K562 (cell line): Measurements from ENCODE around the gene SLC34A3. TPM values are rescaled to one million over a fixed set of nuclear protein-coding genes. Genes with fewer than 3 reads are reported as not detected.
A peak's percentile ranks its signal among the peaks of the same experiment; 100 is the strongest.

Experiments used
- ADNP ChIP-seq: fragments of 200-800 bp; sonication (Bioruptor generic); IDR thresholded peaks from 2 replicates; pipeline ENCODE4 v1.6.1; 2016; ENCODE audit warnings: missing genetic modification characterization, missing compliant biosample characterization
- BCLAF1 ChIP-seq, 2 experiments: fragments of 450-650 bp in 1 of 2; IDR thresholded peaks; 2 replicates each; pipeline ENCODE4 v1.6.1; 2011 to 2017; ENCODE audit warnings: low read depth in 2 of 2, antibody characterized with exemption in 1 of 2, borderline replicate concordance in 1 of 2, low read length in 1 of 2, mild to moderate bottlenecking in 1 of 2, mixed read lengths in 1 of 2; ENCODE audit not compliant: control insufficient read depth in 1 of 2
- CBFB ChIP-seq: sonication (generic); formaldehyde crosslinking; IDR thresholded peaks from 2 replicates; pipeline ENCODE4 v1.4.0; 2020; ENCODE audit warnings: mild to moderate bottlenecking, missing genetic modification reagents
- CC2D1A ChIP-seq: fragments of 450-650 bp; IDR thresholded peaks from 2 replicates; pipeline ENCODE4 v1.6.1; 2017; ENCODE audit warnings: mild to moderate bottlenecking
- CHCHD3 ChIP-seq: fragments of 250-450 bp; sonication (Bioruptor Pico); IDR thresholded peaks from 2 replicates; pipeline ENCODE4 v2.1.2; 2022; ENCODE audit warnings: mild to moderate bottlenecking
- HOMEZ ChIP-seq: fragments of 250-450 bp; sonication (Bioruptor Pico); IDR thresholded peaks from 2 replicates; pipeline ENCODE4 v1.4.0; 2020; ENCODE audit warnings: mild to moderate bottlenecking, moderate library complexity
- L3MBTL2 ChIP-seq: fragments of 450-650 bp; IDR thresholded peaks from 2 replicates; pipeline ENCODE4 v1.6.1; 2016; ENCODE audit warnings: mild to moderate bottlenecking, moderate library complexity
- NONO ChIP-seq, 2 experiments: fragments of 200-400 bp in 1 of 2; fragments of 450-650 bp in 1 of 2; formaldehyde crosslinking in 1 of 2; IDR thresholded peaks; 2 replicates each; pipeline ENCODE4 v1.6.1; 2017; ENCODE audit warnings: low read depth in 2 of 2, mild to moderate bottlenecking in 2 of 2, moderate library complexity in 2 of 2, low read length in 1 of 2
- PCBP1 ChIP-seq: fragments of 200-400 bp; formaldehyde crosslinking; IDR thresholded peaks from 2 replicates; pipeline ENCODE4 v1.6.1; 2018; ENCODE audit warnings: mild to moderate bottlenecking, low read depth, low read length; ENCODE audit not compliant: poor library complexity, severe bottlenecking
- PHF20 ChIP-seq: fragments of 450-650 bp; IDR thresholded peaks from 2 replicates; pipeline ENCODE4 v1.6.1; 2018; ENCODE audit not compliant: partially characterized antibody
- PRMT5 ChIP-seq: sonication (generic); formaldehyde crosslinking; IDR thresholded peaks from 2 replicates; pipeline ENCODE4 v1.5.0; 2020; ENCODE audit warnings: missing genetic modification reagents
- RFX5 ChIP-seq: IDR thresholded peaks from 2 replicates; pipeline ENCODE4 v1.6.1; 2011; ENCODE audit warnings: low read depth, mild to moderate bottlenecking, improper control_type of control experiment, low read length
- RNF219 ChIP-seq: fragments of 250-450 bp; sonication (Bioruptor Pico); IDR thresholded peaks from 2 replicates; pipeline ENCODE4 v1.5.0; 2022; ENCODE audit warnings: mild to moderate bottlenecking
- SNAPC5 ChIP-seq: fragments of 250-450 bp; sonication (Bioruptor Pico); IDR thresholded peaks from 2 replicates; pipeline ENCODE4 v1.8.0; 2021; ENCODE audit warnings: moderate library complexity, mild to moderate bottlenecking, inconsistent platforms
- TAF1 ChIP-seq: IDR thresholded peaks from 2 replicates; pipeline ENCODE4 v1.6.1; 2011; ENCODE audit warnings: mild to moderate bottlenecking, low read length, moderate library complexity; ENCODE audit not compliant: insufficient read depth, control insufficient read depth, severe bottlenecking; ENCODE audit errors: extremely low read depth
- ZBTB17 ChIP-seq: fragments of 450-650 bp; formaldehyde crosslinking; IDR thresholded peaks from 2 replicates; pipeline ENCODE4 v1.4.0; 2020; ENCODE audit warnings: mild to moderate bottlenecking
- ZBTB9 ChIP-seq: fragments of 450-650 bp; formaldehyde crosslinking; IDR thresholded peaks from 2 replicates; pipeline ENCODE4 v1.4.0; 2020; ENCODE audit warnings: mild to moderate bottlenecking, moderate library complexity
- ZNF507 ChIP-seq: conservative IDR thresholded peaks from 2 replicates; pipeline ENCODE4 v1.6.1; 2017; ENCODE audit warnings: missing genetic modification characterization, missing compliant biosample characterization
- polyA plus RNA-seq, 8 experiments: library from polyadenylated mRNA; depleted of rRNA in 4 of 8; stranded (reverse) in 5 of 8; unstranded in 3 of 8; fragments of >200 nt; fragmentation: Nextera tagmentation in 2 of 8; fragmentation: Illumina TruSeq in 1 of 8; extraction: Ambion mirVana in 2 of 8; extraction: Trizol in 1 of 8; gene quantifications; 2 replicates each; pipeline versions ENCODE4 v1.2.1 to v1.2.3, GENCODE V29; 2011 to 2014; ENCODE audit warnings: inconsistent platforms in 1 of 8, missing spikeins in 1 of 8
- total RNA-seq, 7 experiments: library from RNA; depleted of rRNA in 6 of 7; stranded (reverse); fragments of >200 nt in 6 of 7; fragmentation: Illumina TruSeq in 2 of 7; extraction: Trizol in 2 of 7; gene quantifications; 2 replicates each; pipeline versions ENCODE4 v1.2.1 to v1.2.3, GENCODE V29; 2011 to 2021; ENCODE audit warnings: low replicate concordance in 1 of 7

SLC34A3 gene
- total and polyA plus RNA-seq, 9 of the 15 experiments (the other 6 are each of a cell fraction or from before 2014, with no cell fraction given), result not detected

- TF ChIP-seq RNF219, result no peak
- TF ChIP-seq CBFB, result no peak
- TF ChIP-seq CC2D1A, result no peak
- TF ChIP-seq PCBP1, result peak; percentile 84
- no peak for TF ChIP-seq RFX5
- TF ChIP-seq NONO (IDR thresholded peaks at IDR 0.05; ENCODE audit: low read depth in 2 of 2, low read length in 1 of 2), result peak in 1 of 2 experiments; percentile 88; a peak in 2 of 4 replicates
- peak; percentile 57; the same call in 1 of the 2 replicates for TF ChIP-seq L3MBTL2
- TF ChIP-seq TAF1, result peak; percentile 84
- TF ChIP-seq ZBTB9 (CRISPR knock-in tag), result peak; percentile 62; the same call in 1 of the 2 replicates
- TF ChIP-seq ZBTB17, result no peak
- TF ChIP-seq CHCHD3 (CRISPR knock-in tag), result no peak
- peak in 1 of 2 experiments; percentile 94; a peak in 2 of 4 replicates for TF ChIP-seq BCLAF1 (IDR thresholded peaks at IDR 0.05; ENCODE audit: borderline replicate concordance in 1 of 2, control insufficient read depth in 1 of 2, low read depth in 2 of 2, low read length in 1 of 2)
- TF ChIP-seq HOMEZ (CRISPR knock-in tag), result 0 out of 2 replicates have a peak, but pooled peaks have one; percentile 27
- no peak for TF ChIP-seq ADNP (tag)
- no peak for TF ChIP-seq ZNF507 (tag)
- TF ChIP-seq SNAPC5 (CRISPR knock-in tag), result no peak
- 0 out of 2 replicates have a peak, but pooled peaks have one; percentile 50 for TF ChIP-seq PRMT5 (CRISPR knock-in tag)
- TF ChIP-seq PHF20, result peak; percentile 17
Observed at GRCh38 chr9:137254624-137255447, 24.1 kb downstream of the SLC34A3 start, which contains the start of gene NELFB (continued).
